Measurements from ENCODE around the gene CENPM. TPM values are rescaled to one million over a fixed set of nuclear protein-coding genes. Genes with fewer than 3 reads are reported as not detected.

CENPM gene
- total and polyA plus RNA-seq, 10 of the 15 experiments (the other 5 are each of a cell fraction or from before 2014, with no cell fraction given) = 36.7 to 212 (median 74.7) TPM

DNA sequence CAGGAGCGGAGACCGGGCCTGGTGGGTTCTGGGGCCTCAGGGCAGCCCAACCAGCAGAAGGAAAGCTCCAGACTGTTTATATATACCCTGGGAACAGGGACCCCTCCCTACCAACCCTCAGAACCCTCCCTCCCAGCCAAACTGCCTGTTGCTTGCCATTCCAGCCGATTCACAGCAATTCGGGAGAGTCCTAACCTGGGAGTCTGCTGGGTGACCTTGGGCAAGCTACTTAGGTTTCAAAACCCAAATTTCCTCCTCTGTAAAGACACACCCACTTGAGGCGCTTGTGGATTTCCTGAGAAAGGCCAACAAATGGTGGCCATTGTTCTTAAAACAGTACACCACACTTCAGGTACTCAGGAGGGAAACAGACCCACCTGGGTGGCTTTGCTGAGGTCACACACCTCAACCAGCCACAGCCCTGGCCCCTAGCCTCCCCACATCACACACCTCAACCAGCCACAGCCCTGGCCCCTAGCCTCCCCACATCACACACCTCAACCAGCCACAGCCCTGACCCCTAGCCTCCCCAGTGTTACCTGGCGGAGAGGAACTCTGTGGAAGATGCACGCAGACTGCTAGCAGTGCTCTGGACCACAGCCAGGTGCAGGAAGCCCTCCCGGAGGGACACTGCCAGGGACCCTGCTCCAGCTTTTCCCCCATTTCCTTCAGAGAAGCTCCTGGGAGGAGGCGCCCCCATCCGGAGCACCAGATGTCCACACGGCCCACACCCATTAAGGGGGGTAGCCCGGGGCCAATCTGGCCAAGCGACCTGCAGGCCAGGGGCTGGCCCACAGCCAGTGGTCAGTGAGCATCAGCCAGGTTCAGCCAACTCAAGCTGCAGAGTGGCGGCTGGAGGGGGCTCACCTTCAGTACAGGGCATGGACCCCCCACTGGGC is 38.3 kb downstream of the CENPM start:
- no peak overlapping the region for H3K27ac ChIP-seq (ENCODE audit: control insufficient read depth, insufficient read depth)
- no peaks in the 10 kb centered on the region for H3K79me2 ChIP-seq (ENCODE audit: control insufficient read depth, insufficient read depth, low read length)
- no peak overlapping the region for H3K9ac ChIP-seq (ENCODE audit: control insufficient read depth, insufficient read depth, low read length)
- H3K4me3 ChIP-seq = no peak overlapping the region
- peaks cover 6% of the 10 kb centered on the region; the same call in 1 of the 2 replicates for H4K20me1 ChIP-seq (ENCODE audit: control insufficient read depth, insufficient read depth)
- intact Hi-C loops (cut with micrococcal nuclease; ENCODE audit: unreplicated experiment) = no loop called here
- peak; percentile 24 for ATAC-seq
- CTCF ChIA-PET = interaction anchor here (1.0 to 1.7 kb wide), 5 partner anchors 18 to 211 kb away, joined by 3 to 5 read pairs (median 5); partner anchors contain the start of gene TNFRSF13C
- peaks cover 4 to 12% of the 10 kb centered on the region in 2 experiments; a peak in 3 of 4 replicates for H3K27me3 ChIP-seq (replicated peaks in 1 of 2; ENCODE audit: control insufficient read depth in 2 of 2, insufficient read depth in 2 of 2, low read length in 1 of 2)
- SMC1A ChIA-PET (ENCODE audit: uncharacterized antibody, unreplicated experiment) = interaction anchor here (1.4 to 2.5 kb wide), 2 partner anchors 17 to 31 kb away, joined by 3 to 15 read pairs; no protein-coding TSS in a partner anchor
- 62% methylated on average over 14 of the region's 14 CpGs for WGBS (ENCODE audit: insufficient coverage, insufficient replicate concordance, low lambda C conversion rate, missing lambda C conversion rate)
- no TSS peak for BruUV-seq (replicated peaks)
- RAD21 ChIA-PET (ENCODE audit: unreplicated experiment) = interaction anchor here (0.8 to 2.8 kb wide), 8 partner anchors 15 to 211 kb away, joined by 3 to 9 read pairs (median 4); no protein-coding TSS in a partner anchor
- H2AFZ ChIP-seq (ENCODE audit: control insufficient read depth, low read depth, low read length) = no peak overlapping the region
- no peak for DNase-seq (ENCODE audit: low read depth, low spot score)
- in situ Hi-C loops (cut with MboI) = no loop called here
- H3K4me1 ChIP-seq (ENCODE audit: control insufficient read depth, insufficient read depth, low read length) = peaks cover 12% of the 10 kb centered on the region
- H3K9me3 ChIP-seq (replicated peaks; ENCODE audit: control insufficient read depth, insufficient read depth, low read length) = no peaks in the 10 kb centered on the region
- H3K4me2 ChIP-seq (ENCODE audit: control insufficient read depth, insufficient read depth) = no peak overlapping the region
- H3K36me3 ChIP-seq (ENCODE audit: control insufficient read depth in 2 of 2, insufficient read depth in 2 of 2, low read length in 1 of 2) = peaks cover 8 to 16% of the 10 kb centered on the region in 2 experiments; a peak in 3 of 4 replicates
- TF ChIP-seq ZNF622 (IDR thresholded peaks at IDR 0.05) (no peak), YY1 (IDR thresholded peaks at IDR 0.05; ENCODE audit: low read depth, low read length) (0 out of 2 replicates have a peak, but pooled peaks have one; percentile 24), POLR2AphosphoS2 (IDR thresholded peaks at IDR 0.05; ENCODE audit: low read depth, low read length) (peak; percentile 11; the same call in 1 of the 2 replicates), POLR2A (IDR thresholded peaks at IDR 0.05; ENCODE audit: low read depth, low read length) (peak; percentile 38; the same call in 1 of the 2 replicates), MEF2A (IDR thresholded peaks at IDR 0.05; ENCODE audit: insufficient read depth, low read depth, low read length) (no peak), NR2F1 (conservative IDR thresholded peaks at IDR 0.05) (0 out of 2 replicates have a peak, but pooled peaks have one; percentile 53), POLR2AphosphoS5 (IDR thresholded peaks at IDR 0.05; ENCODE audit: low read length) (peak; percentile 37; the same call in 1 of the 2 replicates)
- peak; percentile 78 for FAIRE-seq
- POLR2A ChIA-PET = interaction anchor here (1.0 to 1.5 kb wide), 6 partner anchors 8 to 46 kb away, joined by 3 to 7 read pairs (median 4); no protein-coding TSS in a partner anchor

Measured in GM12878 (cell line).